Measurements from ENCODE around the gene CLEC12A.

Gene CLEC12A

DNA sequence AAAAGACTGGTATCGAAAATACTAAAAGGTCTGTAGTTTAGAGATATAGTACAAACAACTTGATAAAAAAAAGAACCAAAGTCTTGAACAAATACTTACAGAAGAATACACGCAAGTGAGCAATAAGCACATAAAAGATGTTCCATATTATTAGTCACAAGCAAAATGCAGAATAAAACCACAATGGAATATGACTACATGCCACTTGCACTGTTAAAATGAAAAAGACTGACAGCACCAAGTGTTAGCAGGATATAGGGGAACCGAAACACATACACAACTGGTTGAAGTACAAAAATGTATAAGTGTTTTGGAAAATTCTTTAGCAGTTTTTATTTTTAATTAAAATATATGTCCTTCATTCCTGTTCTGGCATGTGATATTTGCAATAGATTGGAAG is 42.6 kb upstream of the CLEC12A start:
- Histone ChIP-seq H3K27me3 (ENCODE audit: low read depth, low read length) (peaks cover 11% of the 10 kb centered on the region; the same call in 1 of the 2 replicates), H4K20me1 (ENCODE audit: insufficient read depth, low read length) (no peaks in the 10 kb centered on the region), H3K36me3 (replicated peaks; ENCODE audit: low read depth, low read length) (no peaks in the 10 kb centered on the region), H3K9ac (ENCODE audit: low read length) (no peak overlapping the region), H3K4me1 (ENCODE audit: low read length) (peaks cover 12% of the 10 kb centered on the region), H3K9me3 (ENCODE audit: insufficient read depth, low read length) (no peaks in the 10 kb centered on the region), H3K4me2 (ENCODE audit: low read length) (peak overlapping the region; percentile 30; the same call in 1 of the 2 replicates), H3K4me3 (ENCODE audit: low read length) (no peak overlapping the region), H3K79me2 (ENCODE audit: low read length) (no peaks in the 10 kb centered on the region), H3K27ac (ENCODE audit: low read length) (no peak overlapping the region), H2AFZ (ENCODE audit: low read depth, low read length) (no peak overlapping the region)
- TF ChIP-seq CTCF (IDR thresholded peaks at IDR 0.05; ENCODE audit: low read depth, low read length) (no peak), EZH2phosphoT487 (IDR thresholded peaks at IDR 0.05; ENCODE audit: low read depth) (no peak)

DNA sequence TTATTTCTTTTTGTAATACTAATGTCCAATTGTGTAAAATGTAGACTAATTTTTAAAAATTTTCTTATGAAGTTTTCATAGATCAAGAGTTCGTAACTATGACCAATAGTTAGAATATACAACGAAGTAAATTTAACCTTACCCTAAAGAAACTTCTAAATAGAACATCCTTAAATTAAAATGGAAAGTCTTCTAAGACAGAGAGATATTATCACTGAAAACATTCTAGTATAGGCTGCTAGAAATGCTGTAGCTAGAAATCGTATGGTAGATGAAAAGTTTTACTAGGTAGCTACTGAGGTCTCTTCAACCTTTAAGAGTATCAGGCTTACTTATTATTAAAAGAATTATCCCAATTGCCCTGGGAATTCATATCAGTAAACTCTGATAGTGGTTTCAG is 40.0 kb upstream of the CLEC12A start:
- Histone ChIP-seq H3K27me3 (ENCODE audit: low read depth, low read length) (peaks cover 9% of the 10 kb centered on the region; the same call in 1 of the 2 replicates), H3K4me1 (ENCODE audit: low read length) (peaks cover 13% of the 10 kb centered on the region), H3K79me2 (ENCODE audit: low read length) (no peaks in the 10 kb centered on the region)

DNA sequence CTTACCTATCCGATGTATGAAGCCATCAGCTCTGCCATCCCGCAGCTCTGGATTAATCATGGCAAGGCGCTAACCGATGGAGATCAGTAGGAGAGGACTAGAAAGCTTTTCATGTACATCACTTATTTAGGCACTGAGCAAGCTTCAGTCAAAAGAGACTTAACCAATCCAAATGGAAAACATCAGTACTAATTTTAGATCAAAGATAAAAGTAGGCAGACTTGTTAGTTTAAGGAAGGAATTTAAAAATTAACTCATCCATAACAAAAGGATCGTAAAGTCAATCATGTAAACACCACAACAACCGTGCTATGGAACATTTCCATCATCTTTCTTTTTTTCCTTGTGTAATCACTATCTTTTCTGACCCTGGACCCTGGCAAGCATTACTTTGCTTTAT is 38.9 kb upstream of the CLEC12A start, which contains the start of gene CLEC2A:
Gene CLEC2A (minus strand): TSS at position 101 of the 400 bp plus-strand sequence. CDS start 41 bp downstream, at position 60.
- Histone ChIP-seq H3K36me3 (replicated peaks; ENCODE audit: low read depth, low read length) (no peaks in the 10 kb centered on the region), H3K79me2 (ENCODE audit: low read length) (no peaks in the 10 kb centered on the region), H3K9ac (ENCODE audit: low read length) (no peak within 1 kb of the TSS), H3K4me2 (ENCODE audit: low read length) (no peak within 1 kb of the TSS), H3K9me3 (ENCODE audit: insufficient read depth, low read length) (no peaks in the 10 kb centered on the region), H3K4me3 (ENCODE audit: low read length) (no peak within 1 kb of the TSS), H3K4me1 (ENCODE audit: low read length) (peaks cover 18% of the 10 kb centered on the region), H3K27ac (ENCODE audit: low read length) (no peak within 1 kb of the TSS), H4K20me1 (ENCODE audit: insufficient read depth, low read length) (no peaks in the 10 kb centered on the region), H2AFZ (ENCODE audit: low read depth, low read length) (no peak within 1 kb of the TSS), H3K27me3 (ENCODE audit: low read depth, low read length) (0 out of 2 replicates have a peak, but pooled peaks cover 3% of the 10 kb centered on the region)
- TF ChIP-seq CTCF (IDR thresholded peaks at IDR 0.05; ENCODE audit: low read depth, low read length) (no peak), EZH2phosphoT487 (IDR thresholded peaks at IDR 0.05; ENCODE audit: low read depth) (no peak)

More for the DNA sequence above, 40.0 kb upstream of the CLEC12A start:
- H3K27ac ChIP-seq (ENCODE audit: low read length), result no peak overlapping the region
- H3K4me2 ChIP-seq (ENCODE audit: low read length), result no peak overlapping the region
- H3K4me3 ChIP-seq (ENCODE audit: low read length), result no peak overlapping the region
- H2AFZ ChIP-seq (ENCODE audit: low read depth, low read length), result no peak overlapping the region
- no peak for TF ChIP-seq EZH2phosphoT487 (IDR thresholded peaks at IDR 0.05; ENCODE audit: low read depth)
- TF ChIP-seq CTCF (IDR thresholded peaks at IDR 0.05; ENCODE audit: low read depth, low read length), result no peak
- H3K36me3 ChIP-seq (replicated peaks; ENCODE audit: low read depth, low read length), result no peaks in the 10 kb centered on the region
- H3K9me3 ChIP-seq (ENCODE audit: insufficient read depth, low read length), result no peaks in the 10 kb centered on the region
- no peak overlapping the region for H3K9ac ChIP-seq (ENCODE audit: low read length)
- no peaks in the 10 kb centered on the region for H4K20me1 ChIP-seq (ENCODE audit: insufficient read depth, low read length)

DNA sequence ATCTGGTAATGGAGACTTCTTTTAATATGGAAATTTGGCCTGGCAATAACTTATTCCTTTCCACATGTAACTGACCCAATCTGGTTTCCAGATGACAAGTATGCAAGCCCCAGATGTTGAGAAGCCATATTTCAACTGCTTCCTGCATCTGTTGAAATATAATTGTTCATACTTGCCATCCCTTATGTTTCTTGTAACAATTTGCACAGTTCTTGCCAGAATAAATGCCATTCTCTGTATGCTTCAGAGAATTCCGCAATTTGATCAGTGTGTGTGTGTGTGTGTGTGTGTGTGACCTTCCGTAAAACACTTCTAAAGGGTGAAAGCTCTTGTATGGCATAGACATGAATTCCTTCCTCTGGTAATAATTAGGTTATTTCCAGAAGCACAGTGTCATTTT is 37.3 kb upstream of the CLEC12A start:
- no peak overlapping the region for H3K4me2 ChIP-seq (ENCODE audit: low read length)
- no peak overlapping the region for H2AFZ ChIP-seq (ENCODE audit: low read depth, low read length)
- no peak overlapping the region for H3K4me3 ChIP-seq (ENCODE audit: low read length)
- H3K9ac ChIP-seq (ENCODE audit: low read length), result no peak overlapping the region
- no peak overlapping the region for H3K27ac ChIP-seq (ENCODE audit: low read length)
- TF ChIP-seq CTCF (IDR thresholded peaks at IDR 0.05; ENCODE audit: low read depth, low read length), result no peak
- TF ChIP-seq EZH2phosphoT487 (IDR thresholded peaks at IDR 0.05; ENCODE audit: low read depth), result no peak
- H3K36me3 ChIP-seq (replicated peaks; ENCODE audit: low read depth, low read length), result no peaks in the 10 kb centered on the region
- H3K4me1 ChIP-seq (ENCODE audit: low read length), result peaks cover 9% of the 10 kb centered on the region; the same call in 1 of the 2 replicates
- no peaks in the 10 kb centered on the region for H4K20me1 ChIP-seq (ENCODE audit: insufficient read depth, low read length)
- no peaks in the 10 kb centered on the region for H3K79me2 ChIP-seq (ENCODE audit: low read length)
- no peaks in the 10 kb centered on the region for H3K9me3 ChIP-seq (ENCODE audit: insufficient read depth, low read length)
- H3K27me3 ChIP-seq (ENCODE audit: low read depth, low read length), result 0 out of 2 replicates have a peak, but pooled peaks cover 3% of the 10 kb centered on the region
